K562 (cell line): ENCODE measurements around the gene KRT33B. TPM values are rescaled to one million over a fixed set of nuclear protein-coding genes. Genes with fewer than 3 reads are reported as not detected.

Experiments used
- ATAC-seq: fragments of 200-7000 bp; cut with Tn5 transposase; 3 replicates; pipeline ENCODE4 v1.9.1; 2020; ENCODE audit warnings: moderate library complexity
- BruUV-seq: library from RNA; stranded (reverse); fragments of 400-500 nt; replicated peaks from 2 replicates; lab custom pipeline; 2021; lab: Mats Ljungman, UMichigan
- CTCF ChIA-PET: fragments of 300-600 bp; formaldehyde crosslinking; extraction: SDS; loops from one replicate; lab custom pipeline; 2021; ENCODE audit warnings: low intra/inter-chr PET ratio; lab: Yijun Ruan, JAX
- POLR2A ChIA-PET: fragments of 300-600, 350-650 bp; sonication (Branson Sonifier 250); formaldehyde crosslinking; extraction: SDS; loops from one replicate; lab custom pipeline; 2021; ENCODE audit warnings: antibody characterized with exemption, inconsistent platforms; lab: Yijun Ruan, JAX
- DNase-seq, 4 experiments: peaks; one replicate each; pipeline versions ENCODE4 v3.0.0 to v3.0.0-alpha.2; 2011 to 2018; ENCODE audit warnings: low spot score in 3 of 4, mixed read lengths in 3 of 4; ENCODE audit errors: extremely low read depth in 1 of 4
- FAIRE-seq: peaks from 2 replicates; lab custom pipeline; 2011; peaks lifted over from hg19 to GRCh38; lab: Jason Lieb, UNC
- H2AFZ ChIP-seq: 2 replicates; pipeline ENCODE4 v1.6.0; 2011; ENCODE audit warnings: low read depth, low read length, control low read depth, inconsistent platforms
- H3K27ac ChIP-seq: fragments of 200-600 bp; 3 replicates; pipeline ENCODE4 v1.8.0; 2011; ENCODE audit warnings: low read depth, mild to moderate bottlenecking, control low read depth, inconsistent platforms, low read length, moderate library complexity, mixed read lengths; ENCODE audit errors: extremely low read depth
- H3K27me3 ChIP-seq, 2 experiments: fragments of 300-600 bp in 1 of 2; 2 replicates in 1 of 2; 3 replicates in 1 of 2; pipeline versions ENCODE4 v1.6.0 to v1.8.0; 2011; ENCODE audit warnings: inconsistent platforms in 2 of 2, low read length in 2 of 2, mild to moderate bottlenecking in 1 of 2, mixed read lengths in 1 of 2, moderate library complexity in 1 of 2; ENCODE audit not compliant: control insufficient read depth in 2 of 2, insufficient read depth in 2 of 2
- H3K36me3 ChIP-seq: fragments of 300-600 bp; 3 replicates; pipeline ENCODE4 v1.8.0; 2011; ENCODE audit warnings: mild to moderate bottlenecking, low read length, inconsistent platforms; ENCODE audit not compliant: control insufficient read depth, insufficient read depth
- H3K4me1 ChIP-seq, 2 experiments: fragments of 200-600 bp in 1 of 2; replicated peaks in 1 of 2; 2 replicates in 1 of 2; 3 replicates in 1 of 2; pipeline versions ENCODE4 v1.5.1 to v1.8.0; 2011; ENCODE audit warnings: inconsistent platforms in 2 of 2, low read length in 2 of 2, mild to moderate bottlenecking in 1 of 2, mixed read lengths in 1 of 2, moderate library complexity in 1 of 2; ENCODE audit not compliant: control insufficient read depth in 2 of 2, insufficient read depth in 2 of 2
- H3K4me2 ChIP-seq: 2 replicates; pipeline ENCODE4 v1.6.1; 2011; ENCODE audit warnings: low read length, control low read depth, inconsistent platforms, mixed read lengths; ENCODE audit not compliant: insufficient read depth
- H3K4me3 ChIP-seq: fragments of 200-600 bp; sonication (generic), shearing (Covaris generic); 2 replicates; pipeline ENCODE4 v1.5.1; 2016; ENCODE audit warnings: control low read depth, inconsistent platforms
- H3K79me2 ChIP-seq: fragments of 200-600 bp; 3 replicates; pipeline ENCODE4 v1.8.0; 2011; ENCODE audit warnings: low read length, inconsistent platforms; ENCODE audit not compliant: control insufficient read depth, insufficient read depth
- H3K9ac ChIP-seq, 2 experiments: 2 replicates each; pipeline versions ENCODE4 v1.6.0 to v1.6.1; 2011; ENCODE audit warnings: low read depth in 2 of 2, low read length in 2 of 2, control low read depth in 1 of 2, inconsistent platforms in 1 of 2, mild to moderate bottlenecking in 1 of 2, mixed read lengths in 1 of 2; ENCODE audit not compliant: insufficient read depth in 1 of 2
- H3K9me1 ChIP-seq: one replicate; pipeline ENCODE4 v1.6.0; 2011; ENCODE audit warnings: inconsistent platforms, mild to moderate bottlenecking, low read length, moderate library complexity; ENCODE audit not compliant: control insufficient read depth, insufficient read depth
- H3K9me3 ChIP-seq: replicated peaks from 2 replicates; pipeline ENCODE4 v1.5.1; 2011; ENCODE audit warnings: low read depth, low read length, inconsistent platforms; ENCODE audit not compliant: control insufficient read depth, insufficient read depth
- H4K20me1 ChIP-seq: replicated peaks from 2 replicates; pipeline ENCODE4 v1.6.1; 2011; ENCODE audit warnings: low read length, inconsistent platforms, mixed read lengths; ENCODE audit not compliant: control insufficient read depth, insufficient read depth
- FOXK1 ChIP-seq: sonication (generic); formaldehyde crosslinking; IDR thresholded peaks from 2 replicates; pipeline ENCODE4 v1.8.0; 2022; ENCODE audit warnings: missing genetic modification reagents, mild to moderate bottlenecking, borderline replicate concordance
- HNRNPUL1 ChIP-seq: fragments of 200-400 bp; formaldehyde crosslinking; IDR thresholded peaks from 2 replicates; pipeline ENCODE4 v1.6.1; 2017; ENCODE audit warnings: low read length
- KDM1A ChIP-seq, 2 experiments: fragments of 450-650 bp; IDR thresholded peaks; 2 replicates each; pipeline ENCODE4 v1.6.1; 2016; ENCODE audit warnings: mild to moderate bottlenecking in 2 of 2
- RHOXF2B ChIP-seq: fragments of 250-450 bp; sonication (Bioruptor Pico); conservative IDR thresholded peaks from 2 replicates; pipeline ENCODE4 v1.5.1; 2021
- SMAD4 ChIP-seq: fragments of 250-450 bp; sonication (Bioruptor Pico); conservative IDR thresholded peaks from 2 replicates; pipeline ENCODE4 v1.8.0; 2021; ENCODE audit warnings: inconsistent platforms, mild to moderate bottlenecking, moderate library complexity
- THRAP3 ChIP-seq: fragments of 450-650 bp; IDR thresholded peaks from 2 replicates; pipeline ENCODE4 v1.6.1; 2016; ENCODE audit warnings: mild to moderate bottlenecking, inconsistent platforms, borderline replicate concordance
- ZZZ3 ChIP-seq: fragments of 450-650 bp; IDR thresholded peaks from 2 replicates; pipeline ENCODE4 v1.6.1; 2016; ENCODE audit warnings: antibody characterized with exemption, mild to moderate bottlenecking, moderate library complexity
- WGBS: fragments of 100-300 bp; shearing (Covaris generic); methylation state at CpG from one replicate; pipeline ENCODE4 v1.1.6; 2016; ENCODE audit warnings: low coverage, mixed read lengths; ENCODE audit not compliant: insufficient coverage; ENCODE audit errors: missing lambda C conversion rate; 5-methylcytosine and 5-hydroxymethylcytosine counted together
- in situ Hi-C: fragments of 300-500 bp; cut with MboI; formaldehyde crosslinking; loops from 4 replicates; pipeline ENCODE4 v1.15.0; 2018; ENCODE audit warnings: inconsistent platforms, mixed read lengths
- intact Hi-C: fragments of 100-400 bp; cut with micrococcal nuclease; formaldehyde crosslinking; loops from 2 replicates; pipeline ENCODE4 v1.14.2; 2022
- polyA plus RNA-seq, 8 experiments: library from polyadenylated mRNA; depleted of rRNA in 4 of 8; stranded (reverse) in 5 of 8; unstranded in 3 of 8; fragments of >200 nt; fragmentation: Nextera tagmentation in 2 of 8; fragmentation: Illumina TruSeq in 1 of 8; extraction: Ambion mirVana in 2 of 8; extraction: Trizol in 1 of 8; gene quantifications; 2 replicates each; pipeline versions ENCODE4 v1.2.1 to v1.2.3, GENCODE V29; 2011 to 2014; ENCODE audit warnings: inconsistent platforms in 1 of 8, missing spikeins in 1 of 8
- total RNA-seq, 7 experiments: library from RNA; depleted of rRNA in 6 of 7; stranded (reverse); fragments of >200 nt in 6 of 7; fragmentation: Illumina TruSeq in 2 of 7; extraction: Trizol in 2 of 7; gene quantifications; 2 replicates each; pipeline versions ENCODE4 v1.2.1 to v1.2.3, GENCODE V29; 2011 to 2021; ENCODE audit warnings: low replicate concordance in 1 of 7
- TF ChIP-seq, protein P1 (sequence below): sonication (generic); formaldehyde crosslinking; IDR thresholded peaks from 2 replicates; pipeline ENCODE4 v1.8.0; 2022; ENCODE audit warnings: mild to moderate bottlenecking, low read depth, missing genetic modification reagents
- TF ChIP-seq, protein P2 (sequence below), 2 experiments: fragments of 450-650 bp; conservative IDR thresholded peaks; 2 replicates each; pipeline ENCODE4 v1.6.1; 2017; ENCODE audit warnings: mild to moderate bottlenecking in 2 of 2, moderate library complexity in 2 of 2
- TF ChIP-seq, protein P3 (sequence below): sonication (generic); formaldehyde crosslinking; IDR thresholded peaks from 2 replicates; pipeline ENCODE4 v1.8.1; 2023; ENCODE audit warnings: mild to moderate bottlenecking, missing genetic modification reagents, moderate library complexity

KRT33B gene
- total and polyA plus RNA-seq, 9 of the 15 experiments (the other 6 are each of a cell fraction or from before 2014, with no cell fraction given) = not detected

DNA sequence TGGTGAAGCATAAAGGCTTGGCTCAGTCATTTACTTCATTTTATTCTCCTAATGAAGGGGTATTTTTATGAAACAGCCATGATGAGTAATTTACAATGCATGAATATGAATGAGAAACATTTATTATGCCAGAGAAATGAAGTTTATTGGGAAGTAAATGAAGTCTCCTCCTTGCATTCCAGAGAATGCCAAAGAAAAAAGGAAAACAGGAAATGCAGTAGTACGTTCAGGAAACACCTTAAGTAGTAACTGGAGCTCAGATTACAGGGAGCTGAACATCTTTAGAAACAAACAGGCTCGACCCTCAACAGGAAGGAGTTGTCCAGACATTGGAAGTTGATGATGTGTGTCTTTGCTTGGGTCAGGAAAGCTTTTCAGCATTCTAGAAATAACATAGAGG is 7.9 kb upstream of the KRT33B start:
- POLR2A ChIA-PET = interaction anchor here (1.1 kb wide), 1 partner anchor 38 kb away, joined by 3 read pairs; no protein-coding TSS in a partner anchor
- no peak overlapping the region for H3K27ac ChIP-seq
- FAIRE-seq = no peak

DNA sequence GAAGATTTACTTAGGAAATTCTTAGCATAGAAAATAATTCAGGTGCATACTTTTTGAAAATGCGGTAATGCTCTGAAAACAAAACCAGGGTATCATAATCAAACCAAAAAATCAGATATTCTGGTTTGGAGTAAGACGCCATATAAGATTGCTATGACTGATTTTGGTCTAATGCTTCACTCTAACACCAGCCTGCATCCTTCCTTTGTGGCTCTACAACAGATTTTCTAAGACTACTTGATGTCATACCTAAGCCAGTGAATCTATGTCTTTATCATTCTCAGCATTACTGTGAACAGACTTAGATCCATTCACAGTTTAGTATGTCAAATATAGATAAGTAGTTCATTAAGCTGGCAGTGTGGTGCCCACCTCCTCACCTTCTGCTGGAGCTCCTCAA is 590 bp downstream of the KRT33B start:
- Histone ChIP-seq H4K20me1 (no peaks in the 10 kb centered on the region), H3K36me3 (no peaks in the 10 kb centered on the region), H3K27me3 (peaks cover 0 to 4% of the 10 kb centered on the region in 2 experiments; a peak in 1 of 5 replicates), H3K9ac (no peak overlapping the region), H3K4me2 (no peak overlapping the region), H3K4me3 (no peak overlapping the region), H3K27ac (no peak overlapping the region), H3K9me3 (no peaks in the 10 kb centered on the region), H3K9me1 (no peaks in the 10 kb centered on the region), H3K4me1 (no peaks in the 10 kb centered on the region), H3K79me2 (no peaks in the 10 kb centered on the region), H2AFZ (no peak overlapping the region)
- intact Hi-C loops (no loop called here), in situ Hi-C loops (no loop called here)
- ChIA-PET CTCF (no interaction called here), POLR2A (interaction anchor here (0.6 to 1.8 kb wide), 3 partner anchors 12 to 84 kb away, joined by 3 read pairs; no protein-coding TSS in a partner anchor)
- FAIRE-seq (no peak), ATAC-seq (no peak), DNase-seq (no peak)
- WGBS = 0% methylated on average over 2 of the region's 2 CpGs
- BruUV-seq = no TSS peak
- TF ChIP-seq, protein P1, sequence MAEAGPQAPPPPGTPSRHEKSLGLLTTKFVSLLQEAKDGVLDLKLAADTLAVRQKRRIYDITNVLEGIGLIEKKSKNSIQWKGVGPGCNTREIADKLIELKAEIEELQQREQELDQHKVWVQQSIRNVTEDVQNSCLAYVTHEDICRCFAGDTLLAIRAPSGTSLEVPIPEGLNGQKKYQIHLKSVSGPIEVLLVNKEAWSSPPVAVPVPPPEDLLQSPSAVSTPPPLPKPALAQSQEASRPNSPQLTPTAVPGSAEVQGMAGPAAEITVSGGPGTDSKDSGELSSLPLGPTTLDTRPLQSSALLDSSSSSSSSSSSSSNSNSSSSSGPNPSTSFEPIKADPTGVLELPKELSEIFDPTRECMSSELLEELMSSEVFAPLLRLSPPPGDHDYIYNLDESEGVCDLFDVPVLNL (CRISPR knock-in tag) = no peak
- TF ChIP-seq, protein P2, sequence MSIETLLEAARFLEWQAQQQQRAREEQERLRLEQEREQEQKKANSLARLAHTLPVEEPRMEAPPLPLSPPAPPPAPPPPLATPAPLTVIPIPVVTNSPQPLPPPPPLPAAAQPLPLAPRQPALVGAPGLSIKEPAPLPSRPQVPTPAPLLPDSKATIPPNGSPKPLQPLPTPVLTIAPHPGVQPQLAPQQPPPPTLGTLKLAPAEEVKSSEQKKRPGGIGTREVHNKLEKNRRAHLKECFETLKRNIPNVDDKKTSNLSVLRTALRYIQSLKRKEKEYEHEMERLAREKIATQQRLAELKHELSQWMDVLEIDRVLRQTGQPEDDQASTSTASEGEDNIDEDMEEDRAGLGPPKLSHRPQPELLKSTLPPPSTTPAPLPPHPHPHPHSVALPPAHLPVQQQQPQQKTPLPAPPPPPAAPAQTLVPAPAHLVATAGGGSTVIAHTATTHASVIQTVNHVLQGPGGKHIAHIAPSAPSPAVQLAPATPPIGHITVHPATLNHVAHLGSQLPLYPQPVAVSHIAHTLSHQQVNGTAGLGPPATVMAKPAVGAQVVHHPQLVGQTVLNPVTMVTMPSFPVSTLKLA (conservative IDR thresholded peaks at IDR 0.05) = no peak
- TF ChIP-seq RHOXF2B (CRISPR knock-in tag) (no peak), ZZZ3 (no peak), SMAD4 (no peak), FOXK1 (CRISPR knock-in tag) (no peak), KDM1A (IDR thresholded peaks at IDR 0.05) (no peak), HNRNPUL1 (no peak), THRAP3 (no peak)

More for the DNA sequence above, 7.9 kb upstream of the KRT33B start:
- TF ChIP-seq, protein P3, sequence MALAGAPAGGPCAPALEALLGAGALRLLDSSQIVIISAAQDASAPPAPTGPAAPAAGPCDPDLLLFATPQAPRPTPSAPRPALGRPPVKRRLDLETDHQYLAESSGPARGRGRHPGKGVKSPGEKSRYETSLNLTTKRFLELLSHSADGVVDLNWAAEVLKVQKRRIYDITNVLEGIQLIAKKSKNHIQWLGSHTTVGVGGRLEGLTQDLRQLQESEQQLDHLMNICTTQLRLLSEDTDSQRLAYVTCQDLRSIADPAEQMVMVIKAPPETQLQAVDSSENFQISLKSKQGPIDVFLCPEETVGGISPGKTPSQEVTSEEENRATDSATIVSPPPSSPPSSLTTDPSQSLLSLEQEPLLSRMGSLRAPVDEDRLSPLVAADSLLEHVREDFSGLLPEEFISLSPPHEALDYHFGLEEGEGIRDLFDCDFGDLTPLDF (CRISPR knock-in tag) = no peak
- ATAC-seq (no peak), DNase-seq (no peak)
- intact Hi-C loops (no loop called here), in situ Hi-C loops (no loop called here)
- H3K9me3 ChIP-seq = no peaks in the 10 kb centered on the region
- no peak overlapping the region for H3K9ac ChIP-seq
- no peak overlapping the region for H3K4me3 ChIP-seq
- no peak overlapping the region for H2AFZ ChIP-seq
- BruUV-seq = no TSS peak
- no peaks in the 10 kb centered on the region for H3K9me1 ChIP-seq
- no peaks in the 10 kb centered on the region for H3K36me3 ChIP-seq
- H3K27me3 ChIP-seq = peaks cover 3 to 36% of the 10 kb centered on the region in 2 experiments; a peak in 4 of 5 replicates
- CTCF ChIA-PET = no interaction called here
- 0% methylated on average over 2 of the region's 2 CpGs for WGBS
- no peaks in the 10 kb centered on the region for H4K20me1 ChIP-seq
- H3K4me2 ChIP-seq = no peak overlapping the region
- H3K79me2 ChIP-seq = no peaks in the 10 kb centered on the region
- no peaks in the 10 kb centered on the region for H3K4me1 ChIP-seq
